ENCODE measurements around the gene ASH1L. TPM values are rescaled to one million over a fixed set of nuclear protein-coding genes. Genes with fewer than 3 reads are reported as not detected.

Gene ASH1L
- total RNA-seq, 4 donors from 2014 or later, result 58.3 to 101 (median 73.8) TPM

GRCh38 chr1:155327981-155328380 is 234.6 kb downstream of the ASH1L start:
- DNase-seq, result no peak
- TF ChIP-seq POLR2A (IDR thresholded peaks at IDR 0.05), result no peak
- no peak for TF ChIP-seq CTCF (IDR thresholded peaks at IDR 0.05)

GRCh38 chr1:155326631-155327037 is 236.0 kb downstream of the ASH1L start:
- H3K9me3 ChIP-seq, result no peaks in the 10 kb centered on the region
- H3K36me3 ChIP-seq, result peaks cover 0 to 54% (median 0%) of the 10 kb centered on the region in 3 donors
- peaks cover 0 to 22% (median 4%) of the 10 kb centered on the region in 4 donors for H3K4me1 ChIP-seq
- peak in 1 of 3 donors; percentile 38 for DNase-seq
- no peaks in the 10 kb centered on the region for H3K27me3 ChIP-seq
- no peak overlapping the region for H3K4me3 ChIP-seq
- TF ChIP-seq POLR2A (IDR thresholded peaks at IDR 0.05) (no peak), CTCF (IDR thresholded peaks at IDR 0.05) (no peak)
- no peak overlapping the region for H3K27ac ChIP-seq

More at GRCh38 chr1:155327981-155328380, 234.6 kb downstream of the ASH1L start:
- H3K27me3 ChIP-seq, result no peaks in the 10 kb centered on the region
- peaks cover 0 to 11% (median under 1%) of the 10 kb centered on the region in 4 donors for H3K4me1 ChIP-seq
- peaks cover 0 to 56% (median 0%) of the 10 kb centered on the region in 3 donors for H3K36me3 ChIP-seq
- H3K27ac ChIP-seq, result no peak overlapping the region
- no peak overlapping the region for H3K4me3 ChIP-seq
- no peaks in the 10 kb centered on the region for H3K9me3 ChIP-seq

- Histone ChIP-seq H3K9me3 (no peaks in the 10 kb centered on the region), H3K36me3 (peaks cover 0 to 49% (median 0%) of the 10 kb centered on the region in 3 donors), H3K27me3 (no peaks in the 10 kb centered on the region), H3K4me3 (peak overlapping the region in 1 of 4 donors; percentile 70), H3K4me1 (peaks cover 0 to 27% (median 7%) of the 10 kb centered on the region in 4 donors), H3K27ac (peak overlapping the region in 1 of 4 donors; percentile 93)
- peak in 1 of 3 donors; percentile 32 for DNase-seq
- TF ChIP-seq CTCF (IDR thresholded peaks at IDR 0.05) (no peak), POLR2A (IDR thresholded peaks at IDR 0.05) (no peak)
These were observed 236.5 kb downstream of the ASH1L start for GRCh38 chr1:155326020-155326526.

GRCh38 chr1:155325603-155325893 is 237.1 kb downstream of the ASH1L start:
- H3K27me3 ChIP-seq, result no peaks in the 10 kb centered on the region
- H3K27ac ChIP-seq, result peak overlapping the region in 3 of 4 donors; percentile 93 to 97 (median 94)
- TF ChIP-seq POLR2A (IDR thresholded peaks at IDR 0.05) (no peak), CTCF (IDR thresholded peaks at IDR 0.05) (no peak)
- no peak for DNase-seq
- no peaks in the 10 kb centered on the region for H3K9me3 ChIP-seq
- H3K36me3 ChIP-seq, result peaks cover 0 to 43% (median 0%) of the 10 kb centered on the region in 3 donors
- peaks cover 0 to 30% (median 8%) of the 10 kb centered on the region in 4 donors for H3K4me1 ChIP-seq
- H3K4me3 ChIP-seq, result peak overlapping the region in 2 of 4 donors; percentile 70 to 82

GRCh38 chr1:155324717-155325602 is 237.6 kb downstream of the ASH1L start:
- TF ChIP-seq CTCF (IDR thresholded peaks at IDR 0.05) (peak in 5 of 6 experiments; percentile 6 to 67 (median 64)), POLR2A (IDR thresholded peaks at IDR 0.05) (no peak)
- Histone ChIP-seq H3K4me1 (peaks cover 0 to 34% (median 8%) of the 10 kb centered on the region in 4 donors), H3K4me3 (peak overlapping the region; percentile 70 to 98 (median 80)), H3K27ac (peak overlapping the region; percentile 93 to 99 (median 96)), H3K27me3 (no peaks in the 10 kb centered on the region), H3K36me3 (peaks cover 0 to 37% (median 0%) of the 10 kb centered on the region in 3 donors), H3K9me3 (no peaks in the 10 kb centered on the region)
- DNase-seq, result peak; percentile 43 to 86 (median 84)

All from Peyer's patch (tissue), 4 donors.